GM10847 (cell line): ENCODE measurements around the gene SSTR5.

ENCODE experiments used
- POLR2A ChIP-seq: IDR thresholded peaks from 2 replicates; pipeline ENCODE4 v1.6.1; 2011; ENCODE audit not compliant: insufficient read length; ENCODE audit errors: extremely low read depth

The SSTR5 gene

DNA sequence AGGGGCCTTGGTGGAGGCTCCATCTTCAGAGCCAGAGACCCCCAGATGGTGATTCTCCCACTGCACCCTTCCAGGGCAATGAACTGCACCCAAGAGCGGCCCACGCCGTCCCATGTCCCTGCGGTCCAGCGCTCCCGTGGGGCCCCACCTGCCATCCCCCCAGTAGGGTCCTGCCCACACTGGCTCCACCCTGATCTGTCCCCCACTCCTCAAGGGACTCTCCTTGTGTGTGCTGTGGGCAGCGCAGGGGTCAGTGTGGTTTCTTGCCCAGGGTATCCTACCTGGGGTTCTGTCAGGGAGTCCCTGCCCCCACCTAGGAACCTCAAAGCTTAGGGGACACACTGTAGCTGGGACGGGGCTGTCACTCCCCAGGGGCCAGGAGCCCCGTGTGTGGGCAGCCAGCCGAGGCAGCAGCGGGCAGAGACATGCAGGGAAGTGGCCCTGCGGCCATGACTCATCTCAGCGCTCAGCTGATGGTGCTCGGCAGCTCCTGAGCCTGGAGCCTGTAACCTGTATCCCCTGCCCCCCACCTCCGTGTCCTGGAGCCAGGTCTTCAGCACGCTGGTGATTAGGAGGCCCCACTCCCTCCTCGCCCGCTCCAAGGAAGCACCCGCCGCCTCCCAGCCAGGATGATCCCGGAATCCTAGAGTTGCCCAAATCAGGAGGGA lies 35.7 kb upstream of the SSTR5 start:
- TF ChIP-seq POLR2A = no peak

DNA sequence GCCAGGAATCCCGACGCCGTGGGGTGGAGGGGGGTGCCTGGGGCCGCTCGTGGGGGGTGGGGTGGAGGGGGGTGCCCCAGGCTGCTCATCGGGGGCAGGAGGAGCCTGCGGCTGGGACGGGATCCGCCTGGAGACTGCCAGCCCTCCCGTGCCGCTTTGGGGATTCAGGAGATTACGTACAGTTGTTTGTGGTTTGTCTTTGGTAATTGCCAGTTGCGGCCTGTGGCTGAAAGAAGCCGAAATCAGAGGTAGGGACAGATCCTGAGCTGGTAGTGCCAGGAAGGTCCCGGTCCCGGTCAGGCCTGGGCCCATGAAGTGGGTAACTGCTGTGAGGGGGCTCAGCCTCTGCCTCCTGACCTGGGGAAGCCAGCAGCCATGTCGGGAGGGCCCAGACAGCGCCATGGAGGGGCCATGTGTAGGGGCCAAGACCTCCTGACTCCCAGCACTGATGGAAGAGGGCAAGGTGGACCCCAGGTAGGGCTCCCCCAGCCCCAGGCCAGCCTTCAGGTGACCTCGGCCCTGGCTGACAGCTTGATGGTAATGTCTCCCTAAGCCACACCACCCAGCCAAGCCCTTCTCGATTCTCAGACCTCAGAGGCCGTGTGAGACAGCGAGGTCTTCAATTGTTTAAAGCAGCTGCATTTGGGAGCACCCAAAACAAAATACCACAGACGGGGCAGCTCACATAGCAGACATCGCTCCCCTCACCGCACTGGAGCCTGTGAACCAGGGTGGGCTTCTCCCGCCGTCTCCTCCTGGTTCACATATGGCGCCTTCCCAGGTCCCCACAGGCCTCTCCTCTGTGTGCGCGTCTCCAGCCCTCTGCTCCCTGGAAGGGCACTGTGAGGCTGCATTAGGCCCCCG lies 34.9 kb upstream of the SSTR5 start:
- no peak for TF ChIP-seq POLR2A

DNA sequence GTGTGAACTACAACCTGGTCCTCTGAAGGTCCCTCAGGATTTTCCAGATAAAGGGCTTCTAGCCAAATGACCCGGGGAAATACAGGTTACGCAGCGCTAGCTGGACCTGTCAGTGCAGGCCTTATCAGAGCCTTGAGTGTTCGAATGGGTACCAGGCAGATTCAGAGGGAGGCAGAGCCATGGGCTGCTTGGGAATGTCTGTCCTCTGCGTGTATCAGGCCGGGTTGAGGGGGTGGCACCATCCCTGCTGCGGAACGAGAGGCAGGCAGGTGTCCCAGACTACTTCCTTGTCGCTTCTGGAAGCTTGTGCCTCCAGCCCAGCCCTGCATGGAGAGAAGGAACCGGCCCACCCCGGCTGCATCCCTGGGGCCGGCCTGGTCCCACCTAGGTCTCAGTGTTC lies 33.6 kb upstream of the SSTR5 start:
- no peak for TF ChIP-seq POLR2A

DNA sequence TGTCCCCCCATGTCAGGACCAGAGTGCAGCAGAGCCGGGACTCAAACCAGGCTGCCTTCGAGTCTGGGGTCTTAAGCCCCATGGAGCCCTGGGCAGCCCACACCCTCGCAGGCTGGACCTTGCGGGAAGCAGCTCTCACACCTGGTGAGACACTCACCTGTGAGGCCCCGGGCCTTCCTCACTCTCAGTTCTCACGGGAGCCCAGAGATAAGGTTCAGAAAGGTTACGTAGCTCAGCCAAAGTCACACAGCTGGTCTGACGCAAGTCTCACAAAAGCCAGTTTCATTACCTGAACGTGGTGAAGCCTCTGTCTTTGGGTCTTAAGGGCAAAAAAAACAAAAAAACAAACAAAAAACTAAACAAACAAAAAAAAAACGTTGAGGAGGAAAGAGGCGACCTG lies 32.8 kb upstream of the SSTR5 start:
- TF ChIP-seq POLR2A = no peak

DNA sequence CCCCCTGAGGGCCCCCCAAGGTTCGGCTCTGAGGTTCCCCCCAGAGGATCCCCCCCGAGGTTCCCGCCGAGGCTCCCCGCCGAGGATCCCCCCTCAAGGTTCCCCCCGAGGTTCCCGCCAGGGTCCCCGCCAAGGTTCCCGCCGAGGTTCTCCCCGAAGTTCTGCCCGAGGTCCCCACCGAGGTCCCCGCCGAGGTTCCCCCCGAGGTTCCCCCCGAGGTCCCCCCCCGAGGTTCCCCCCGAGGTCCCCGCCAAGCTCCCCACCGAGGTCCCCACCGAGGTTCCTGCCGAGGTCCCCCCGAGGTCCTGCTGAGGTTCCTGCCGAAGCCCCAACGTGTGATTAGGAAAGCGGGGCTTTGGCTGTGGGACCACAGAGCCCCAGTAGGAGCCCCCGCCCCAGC lies 32.2 kb upstream of the SSTR5 start:
- no peak for TF ChIP-seq POLR2A

DNA sequence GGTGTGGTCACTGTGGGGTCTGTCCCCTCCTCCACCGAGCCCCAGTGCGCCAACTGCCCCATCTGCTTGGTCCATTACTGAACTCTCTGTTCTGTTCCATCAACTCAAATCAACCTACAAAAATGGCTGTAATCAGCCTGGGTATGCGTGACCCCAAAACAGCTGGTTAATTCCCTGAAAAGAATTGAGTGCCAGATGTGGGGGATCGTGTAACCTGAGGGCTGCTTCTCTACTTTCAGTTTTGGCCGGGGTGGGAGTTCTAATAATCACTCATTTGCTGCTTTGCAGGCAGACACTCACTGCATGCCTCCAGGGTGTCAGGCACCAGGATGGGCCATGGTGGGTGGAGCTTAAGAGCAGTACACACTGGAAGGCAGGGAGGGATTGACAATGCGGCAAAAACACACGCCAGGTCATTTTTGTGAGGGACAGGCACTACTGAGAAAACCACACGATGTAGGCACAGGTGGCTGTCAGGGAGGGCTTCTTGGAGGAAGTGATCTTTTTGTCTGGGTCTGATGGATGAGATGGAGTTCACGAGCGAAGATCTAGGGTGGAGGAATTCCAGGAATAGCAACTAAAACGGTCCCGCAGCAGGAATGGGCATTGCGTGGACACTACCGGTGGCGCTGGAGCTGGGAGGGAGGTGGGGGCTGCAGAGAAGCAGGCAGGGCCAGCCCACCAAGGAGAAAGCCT lies 30.4 kb upstream of the SSTR5 start:
- TF ChIP-seq POLR2A = no peak

DNA sequence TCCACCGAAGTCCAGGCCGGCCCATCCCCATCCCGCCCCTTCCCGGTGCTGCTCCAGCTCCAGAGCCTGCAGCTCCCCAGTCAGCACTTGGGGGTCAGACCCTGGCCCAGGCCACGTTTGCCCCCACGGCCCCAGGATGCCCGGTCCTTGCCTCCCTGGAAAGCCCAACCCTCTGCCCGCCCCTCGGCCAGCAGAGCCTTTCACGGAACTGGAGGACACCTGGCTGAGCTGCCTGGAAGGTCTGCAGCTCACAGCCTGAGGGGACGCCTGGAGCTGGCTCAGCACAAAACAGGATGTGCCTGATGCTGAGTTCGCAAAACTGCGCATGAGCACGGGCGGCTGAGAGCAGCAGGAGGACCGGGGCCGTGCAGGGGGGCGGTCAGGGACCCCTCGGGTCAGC lies 29.7 kb upstream of the SSTR5 start:
- no peak for TF ChIP-seq POLR2A

DNA sequence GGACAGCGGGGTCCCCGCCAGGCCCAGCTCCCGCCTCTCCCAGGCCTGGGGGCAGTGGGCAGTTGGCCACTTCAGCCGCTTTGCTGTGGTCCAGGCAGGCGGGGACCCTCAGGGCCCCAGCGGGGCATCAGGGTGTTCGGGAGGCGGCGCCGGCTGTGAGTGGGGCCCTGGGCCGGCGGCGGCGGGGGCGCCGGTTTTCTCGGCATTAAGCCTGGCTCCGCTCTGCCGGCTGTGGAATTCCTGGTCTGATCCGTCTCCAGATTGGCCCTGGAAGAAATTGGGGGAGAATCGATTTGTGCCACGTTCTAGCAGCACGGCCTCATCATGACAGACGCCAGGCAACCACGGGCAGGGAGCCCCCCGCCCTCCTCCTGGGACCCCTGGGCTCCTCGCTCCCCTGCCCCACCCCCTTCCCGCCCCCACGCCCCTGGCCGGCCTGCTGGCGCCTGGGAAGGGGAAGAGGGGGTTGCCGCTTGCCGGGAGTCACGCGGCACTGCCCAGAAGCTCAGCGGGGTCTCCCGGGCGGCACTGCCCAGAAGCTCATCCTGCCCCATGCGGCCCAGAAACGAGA lies 28.6 kb upstream of the SSTR5 start:
- TF ChIP-seq POLR2A = no peak

DNA sequence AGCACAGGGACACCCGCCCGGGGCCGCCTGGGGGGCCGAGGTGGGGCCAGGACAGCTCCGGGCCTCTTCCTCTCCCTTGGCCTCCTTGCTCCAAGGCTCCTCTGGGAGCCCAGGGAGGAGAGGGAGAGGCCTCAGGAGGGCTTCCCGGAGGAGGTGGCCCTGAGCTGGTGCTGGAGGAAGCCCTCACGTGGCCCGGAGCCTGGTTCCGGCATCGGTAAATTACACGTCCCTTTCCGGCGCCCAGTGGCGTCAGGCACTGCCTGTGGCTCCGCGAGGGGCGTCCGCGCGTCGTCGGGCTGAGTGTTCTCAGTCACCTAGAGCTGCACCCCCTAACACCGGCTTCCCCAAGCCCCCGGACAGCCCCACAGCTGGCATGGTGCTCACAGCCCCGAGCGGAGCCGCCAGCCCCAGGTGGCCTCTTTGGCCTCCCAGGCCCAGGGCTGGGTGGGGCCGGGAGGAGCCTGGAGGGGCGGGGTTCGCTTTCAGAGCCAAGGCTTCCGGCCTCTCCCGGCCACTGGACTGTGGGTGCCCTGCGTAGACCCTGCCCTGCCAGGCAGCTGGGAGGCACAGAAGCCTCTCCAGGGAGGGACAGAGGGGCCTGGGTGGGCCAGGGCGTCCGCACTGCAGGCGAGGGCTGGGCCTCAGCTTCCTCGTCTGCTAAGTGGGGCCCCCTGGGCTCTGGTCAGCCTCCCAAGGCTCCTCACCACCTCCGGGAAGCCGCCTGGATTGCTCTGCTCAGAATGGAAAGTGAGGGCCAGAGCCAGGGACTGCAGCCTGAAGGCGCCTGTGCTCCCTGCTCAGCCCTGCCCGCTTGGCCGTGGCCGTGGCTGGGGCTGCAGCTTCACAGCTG lies 27.9 kb upstream of the SSTR5 start:
- TF ChIP-seq POLR2A = no peak

DNA sequence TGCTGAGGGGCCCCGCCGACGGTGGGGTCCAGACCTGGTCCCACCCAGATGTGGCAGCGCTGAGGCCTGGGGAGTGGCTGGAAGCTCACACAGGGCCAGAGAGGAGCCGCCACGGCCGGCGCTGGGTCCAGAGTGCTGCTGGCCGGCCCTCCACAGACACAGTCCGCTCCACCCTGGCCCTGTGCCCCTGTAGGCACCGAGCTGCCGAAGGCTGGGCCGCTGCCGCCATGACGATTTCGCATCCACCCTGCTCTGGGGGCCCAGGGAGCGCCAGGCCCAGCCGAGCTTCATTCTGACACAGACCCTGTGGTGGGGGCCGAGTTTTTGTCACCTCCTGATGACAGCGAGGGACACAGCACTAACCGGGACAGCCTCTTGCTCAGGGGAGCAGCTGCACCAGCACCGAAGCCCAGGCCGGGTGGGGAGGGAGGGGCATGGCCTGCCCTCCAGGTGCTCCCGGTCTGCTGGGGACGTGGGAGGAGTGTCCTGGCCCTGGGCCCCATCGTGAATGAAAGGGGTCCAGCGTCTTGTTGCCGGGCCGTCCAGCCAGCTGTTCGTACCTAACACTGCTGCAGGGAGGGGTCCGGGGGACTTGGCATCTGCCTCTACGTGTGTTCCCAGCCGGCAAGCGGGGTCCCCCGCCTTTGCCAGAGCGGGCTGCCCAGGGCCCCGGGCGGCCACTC lies 27.1 kb upstream of the SSTR5 start:
- no peak for TF ChIP-seq POLR2A

DNA sequence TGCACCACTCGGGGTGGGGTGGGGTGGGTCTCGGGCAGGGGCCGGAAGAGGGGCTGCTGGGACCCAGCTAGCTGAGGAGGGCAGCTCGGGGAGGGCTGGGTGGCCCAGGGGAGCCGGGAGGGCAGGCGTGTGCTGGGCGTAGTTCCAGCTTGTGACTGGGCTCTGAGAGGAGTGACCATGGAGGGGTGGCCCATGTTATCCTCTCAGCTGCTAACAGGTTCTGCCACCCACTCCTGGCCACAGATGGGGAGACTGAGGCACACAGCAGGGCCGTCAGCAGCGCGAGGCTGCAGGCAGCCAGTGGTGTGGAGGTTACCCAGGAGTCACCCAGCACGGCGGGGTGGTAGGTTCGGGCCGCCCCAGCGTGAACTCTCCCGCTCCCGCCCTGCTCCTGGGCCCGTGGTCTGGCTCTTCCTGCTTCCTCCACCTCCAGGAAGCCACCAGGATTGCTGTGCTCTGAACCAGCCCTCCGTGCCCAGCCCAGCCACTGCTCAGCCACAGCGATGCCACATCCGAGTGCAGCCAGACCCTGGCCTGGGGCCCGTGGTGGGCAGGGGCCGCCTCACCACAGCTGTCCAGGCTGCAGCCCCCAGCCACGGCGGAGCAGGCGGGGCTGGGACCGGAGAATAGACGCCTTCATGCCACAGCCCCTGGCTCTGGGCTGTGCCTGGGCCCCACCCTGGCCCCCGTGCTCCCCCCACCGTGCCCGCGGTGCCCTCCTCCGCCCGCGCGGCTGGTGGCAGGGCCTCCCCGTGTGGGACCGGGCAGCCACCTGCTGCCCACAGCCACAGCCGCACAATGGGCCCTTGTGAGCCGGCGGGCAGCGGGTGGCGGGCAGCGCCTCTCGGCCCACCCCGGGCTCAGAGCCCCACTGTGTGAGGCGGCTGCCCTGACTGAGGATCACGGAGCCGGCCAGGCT lies 26.3 kb upstream of the SSTR5 start:
- TF ChIP-seq POLR2A = no peak

DNA sequence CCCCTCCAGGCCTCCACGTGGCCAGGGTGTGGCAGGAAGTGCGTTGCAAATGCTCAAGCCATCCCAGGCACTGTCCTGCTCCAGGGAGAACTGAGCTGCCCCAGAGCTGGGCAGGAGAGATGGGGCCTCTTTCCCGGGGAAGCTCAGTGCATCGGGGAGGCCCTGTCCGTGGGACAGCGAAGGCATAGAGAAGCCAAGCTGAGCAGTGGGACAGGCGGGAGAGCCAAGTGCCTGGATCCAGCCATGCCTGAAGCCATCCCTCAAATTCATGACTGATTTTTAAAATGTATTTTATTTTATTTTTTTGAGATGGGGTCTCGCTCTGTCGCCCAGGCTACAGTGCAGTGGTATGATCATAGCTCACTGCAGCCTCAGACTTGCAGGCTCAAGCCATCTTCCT lies 25.4 kb upstream of the SSTR5 start:
- no peak for TF ChIP-seq POLR2A

DNA sequence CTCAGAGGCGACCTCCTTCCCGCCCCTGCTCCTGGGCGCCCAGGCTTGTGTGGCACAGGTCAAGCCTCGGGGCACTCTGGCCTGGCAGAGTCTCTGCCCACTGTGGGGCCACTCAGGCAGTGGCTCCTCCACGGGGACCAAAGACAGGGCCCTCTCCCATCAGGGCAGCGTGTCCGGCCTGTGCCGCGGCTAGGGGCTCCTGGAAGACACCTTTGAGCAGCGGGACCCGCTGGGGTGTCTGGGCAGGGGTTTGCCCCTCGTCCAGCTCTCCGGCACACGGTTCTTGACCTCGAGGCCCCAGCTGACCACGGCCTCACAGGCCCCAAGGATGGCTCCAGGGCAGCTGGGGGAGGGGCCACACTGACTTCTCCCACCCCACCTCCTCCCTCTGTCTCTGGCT lies 24.7 kb upstream of the SSTR5 start:
- no peak for TF ChIP-seq POLR2A

DNA sequence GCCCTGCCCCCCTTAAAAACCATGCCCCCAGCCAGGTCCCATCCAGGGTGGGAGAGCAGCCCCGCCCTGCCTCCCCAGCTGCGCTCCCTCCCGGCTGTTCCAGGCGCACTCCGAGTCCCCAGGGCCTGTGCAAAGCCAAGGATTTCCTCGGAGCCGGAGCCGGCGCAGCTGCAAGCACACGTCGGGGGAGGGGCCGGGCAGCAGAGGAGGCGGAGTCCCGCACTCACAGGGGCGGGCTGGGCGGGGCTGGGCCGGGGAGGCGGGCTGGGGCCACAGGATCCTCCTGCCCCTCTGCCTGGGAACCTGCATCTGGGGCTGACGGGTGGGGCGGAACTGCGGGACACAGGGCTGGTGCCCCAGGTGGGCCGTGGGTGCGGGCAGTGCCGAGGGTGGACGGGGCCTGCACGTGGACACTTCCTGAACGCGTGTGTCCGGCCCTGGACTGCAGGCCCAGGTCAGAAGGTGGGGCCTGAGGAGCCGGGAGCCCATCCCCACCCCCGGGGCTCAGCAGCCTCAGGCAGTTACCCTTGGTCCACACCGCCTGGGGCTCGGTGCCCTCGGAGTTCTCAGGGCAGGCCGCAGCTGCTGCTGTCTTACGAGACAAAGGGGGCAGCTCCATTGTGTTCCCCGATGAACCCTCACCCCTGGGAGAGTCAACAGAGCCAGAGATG lies 24.0 kb upstream of the SSTR5 start:
- no peak for TF ChIP-seq POLR2A
